NCI-H1105 (cell line): ENCODE measurements around the gene CFAP141.
A peak's percentile ranks its signal among the peaks of the same experiment; 100 is the strongest.
"Not testable (repeated sequence)": the region's sequence is repeated elsewhere in the genome, so short reads cannot be mapped to it uniquely, and the experiment has no call there.

ENCODE experiments used
- DNase-seq: peaks from one replicate; lab custom pipeline; 2025; lab: John Stamatoyannopoulos, UW

The CFAP141 gene

GRCh38 chr1:154208677-154209388 lies 2.7 kb upstream of the CFAP141 start:
- DNase-seq = no peak

DNA sequence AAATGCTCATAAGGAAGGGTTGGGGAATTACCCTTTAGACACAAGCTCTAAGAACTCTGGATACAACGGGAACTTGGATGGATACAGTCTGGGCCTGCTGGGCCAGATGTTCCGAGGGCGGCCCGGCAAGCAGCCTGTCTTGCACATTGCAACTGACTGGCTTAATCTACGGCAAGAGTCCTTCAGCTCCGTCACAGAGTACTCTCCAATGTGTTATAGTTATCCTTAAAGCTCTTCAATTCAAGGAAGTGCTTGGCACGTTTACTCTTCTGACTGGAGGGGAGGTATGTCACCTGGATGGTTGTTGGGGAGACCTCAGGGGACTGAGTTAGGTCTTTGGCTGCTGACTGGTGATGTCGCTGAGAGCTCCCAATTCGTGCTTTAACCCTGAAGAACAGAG lies 1.1 kb upstream of the CFAP141 start:
- no peak for DNase-seq

GRCh38 chr1:154205778-154206177 lies 355 bp downstream of the CFAP141 start:
- not testable (repeated sequence) for DNase-seq

GRCh38 chr1:154199563-154199879 lies 6.6 kb downstream of the CFAP141 start:
- no peak for DNase-seq

GRCh38 chr1:154198756-154199562 lies 7.2 kb downstream of the CFAP141 start:
- peak; percentile 3 for DNase-seq

DNA sequence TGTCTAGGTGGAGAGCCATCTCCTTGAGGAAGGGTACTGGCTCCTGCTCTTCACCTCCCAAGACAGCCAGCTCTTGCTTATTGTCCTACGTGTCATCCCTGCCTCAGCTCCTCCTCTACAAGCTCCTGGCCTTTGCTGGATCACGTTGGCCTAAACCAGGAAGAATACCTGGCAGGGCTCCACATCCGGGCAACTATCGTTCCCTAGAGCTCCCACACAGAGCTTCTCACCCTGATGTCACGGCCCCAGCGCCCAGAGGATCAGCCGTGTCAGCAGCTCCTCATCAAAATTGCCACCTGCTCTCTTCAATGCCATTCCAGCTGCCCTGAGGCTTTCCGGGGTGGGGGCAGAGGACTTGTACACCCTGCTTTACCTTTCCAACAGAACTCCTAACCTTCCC lies 12.3 kb downstream of the CFAP141 start:
- DNase-seq = no peak

DNA sequence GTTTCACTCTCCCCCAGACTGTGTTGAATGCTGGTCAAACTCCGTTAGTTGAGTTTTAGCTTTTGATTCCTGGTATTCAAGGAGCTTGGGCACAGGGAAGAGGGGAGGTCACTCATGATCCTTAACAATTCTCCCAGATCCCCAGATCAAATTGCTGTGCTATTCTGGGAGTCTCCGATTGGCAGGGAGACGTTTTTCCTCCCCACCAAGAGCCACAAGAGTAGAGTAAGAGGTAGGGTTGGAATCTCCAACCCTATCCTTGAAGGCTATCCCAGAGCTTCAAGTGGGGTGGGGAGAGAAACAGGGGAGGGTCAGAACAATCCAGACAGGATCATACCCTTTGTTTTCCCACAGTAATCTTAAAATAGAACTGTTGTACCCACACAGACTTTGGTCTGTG lies 13.7 kb downstream of the CFAP141 start:
- DNase-seq = no peak

DNA sequence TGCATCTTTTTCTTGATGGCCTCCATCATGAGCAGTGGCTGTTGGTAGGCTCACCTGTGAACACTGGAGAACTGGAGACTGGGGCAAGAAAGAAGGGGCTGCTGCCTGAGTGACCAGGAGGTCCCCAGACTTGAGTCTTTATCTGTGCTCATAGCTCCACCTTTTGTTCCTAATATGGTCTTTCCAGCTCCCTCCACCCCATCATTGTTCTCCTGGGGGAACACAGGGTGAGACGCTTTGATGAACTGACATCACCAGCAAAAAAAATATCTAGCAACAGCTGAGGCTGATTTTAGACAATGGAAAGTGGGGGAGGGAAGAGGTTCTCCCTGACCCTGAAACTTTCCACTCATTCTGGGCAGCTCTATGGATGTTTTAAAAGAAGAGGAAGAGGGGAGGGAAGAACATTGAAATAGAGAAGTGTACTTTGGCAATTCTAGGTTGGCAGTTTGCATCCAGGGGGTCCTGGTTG lies 14.1 kb downstream of the CFAP141 start, which contains the start of gene TPM3:
TSS of gene TPM3 (minus strand) at position 111 of the 472 bp plus-strand sequence. CDS start at position 29, 82 bp downstream.
- no peak for DNase-seq

DNA sequence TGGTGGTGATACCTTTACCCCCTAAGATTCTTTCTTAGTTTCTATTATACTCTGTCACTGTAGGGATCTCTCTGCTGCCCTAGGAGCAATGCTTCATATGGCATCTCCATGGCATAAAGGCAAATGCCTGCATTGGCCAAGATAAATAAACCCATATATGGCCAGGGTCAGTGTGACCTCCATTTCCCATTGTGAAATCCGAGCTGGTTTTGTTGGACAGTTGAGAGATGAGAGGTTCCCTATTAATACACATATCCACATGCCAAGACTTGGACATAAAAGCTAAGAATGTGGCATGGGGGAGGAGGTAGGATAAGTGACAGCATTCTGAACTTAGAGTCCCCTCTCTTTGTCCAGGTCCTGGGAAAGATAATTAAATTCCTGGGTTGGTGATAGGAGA lies 15.6 kb downstream of the CFAP141 start:
- no peak for DNase-seq

- no peak for DNase-seq
Observed at GRCh38 chr1:154186852-154187501, 19.2 kb downstream of the CFAP141 start.

DNA sequence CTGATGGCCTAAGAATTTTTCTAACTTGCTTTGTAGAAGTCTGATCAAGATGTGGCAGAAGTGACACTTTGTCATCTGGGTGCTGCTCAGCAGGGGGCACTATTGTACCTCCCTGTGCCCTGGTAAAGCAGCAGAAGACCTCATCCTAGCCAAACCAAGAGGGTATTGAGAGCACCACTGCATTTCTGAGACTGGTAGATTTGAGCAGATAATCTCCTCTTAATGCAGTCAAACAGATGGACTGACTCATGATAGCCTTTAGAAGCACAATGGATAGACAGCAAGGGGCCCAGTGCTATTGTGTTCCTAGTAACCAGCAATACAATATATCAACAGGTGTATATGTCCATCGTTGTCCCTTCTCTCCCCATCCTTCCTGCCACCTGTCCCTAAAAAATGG lies 20.0 kb downstream of the CFAP141 start:
- peak; percentile 33 for DNase-seq

GRCh38 chr1:154183046-154183915 lies 22.9 kb downstream of the CFAP141 start:
- peak; percentile 99 for DNase-seq

DNA sequence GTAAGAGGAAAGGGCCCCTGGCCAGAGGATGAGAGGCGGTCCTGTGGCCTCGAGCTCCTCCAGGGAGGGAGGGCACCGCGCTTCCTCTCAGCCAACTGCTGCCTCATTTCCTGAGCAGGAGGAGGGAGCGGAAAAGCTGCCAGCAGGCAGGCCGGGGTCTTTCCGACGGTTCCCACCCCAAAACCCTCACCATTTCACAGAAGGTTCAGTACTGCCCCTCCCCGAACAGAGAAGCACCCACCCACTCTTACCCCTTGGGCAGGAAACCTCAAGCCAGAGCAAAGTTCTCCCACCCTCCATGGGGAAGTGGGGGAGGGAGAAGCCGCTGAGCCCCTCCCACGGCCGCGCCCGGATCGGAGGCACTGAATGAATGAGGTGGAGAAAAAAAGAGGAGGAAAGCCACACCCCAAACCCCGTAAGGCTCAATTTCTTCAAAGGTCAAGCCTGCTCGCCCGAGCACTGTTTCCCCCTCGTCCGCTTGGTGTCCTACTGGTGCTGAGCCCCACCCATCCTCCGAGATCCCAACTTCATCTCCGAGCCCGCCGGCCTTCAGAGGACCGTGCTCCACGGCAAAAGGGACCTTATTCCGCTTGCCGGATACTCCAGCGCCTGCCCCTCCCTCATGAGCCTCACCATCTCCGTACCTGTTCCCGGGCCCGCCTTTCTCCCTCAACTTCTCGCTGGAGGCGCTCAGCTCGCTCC lies 23.6 kb downstream of the CFAP141 start:
- peak; percentile 32 for DNase-seq

GRCh38 chr1:154181944-154182343 lies 24.2 kb downstream of the CFAP141 start:
- DNase-seq = no peak

- DNase-seq = no peak
Observed at GRCh38 chr1:154179946-154180687, 26.0 kb downstream of the CFAP141 start.

GRCh38 chr1:154178911-154179811 lies 27.0 kb downstream of the CFAP141 start:
- DNase-seq = no peak

DNA sequence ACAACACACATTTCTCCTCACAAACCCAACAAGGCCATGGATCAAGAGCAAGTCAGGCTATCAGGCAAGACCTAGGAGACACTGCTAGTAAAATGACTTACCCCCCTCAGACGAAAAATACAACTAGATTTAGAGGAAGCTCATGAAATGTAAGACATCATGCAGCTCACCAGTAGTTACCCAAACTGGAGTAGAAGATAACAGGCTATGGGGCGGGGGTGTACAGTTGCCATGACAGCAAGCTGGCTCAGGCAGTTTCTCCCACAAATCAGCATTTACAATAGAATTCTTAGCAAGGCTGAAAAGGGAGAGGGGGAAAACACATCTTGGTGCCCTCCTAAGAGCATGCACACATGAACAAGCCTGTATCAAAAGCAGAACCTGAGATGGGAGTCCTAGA lies 28.1 kb downstream of the CFAP141 start:
- DNase-seq = no peak

DNA sequence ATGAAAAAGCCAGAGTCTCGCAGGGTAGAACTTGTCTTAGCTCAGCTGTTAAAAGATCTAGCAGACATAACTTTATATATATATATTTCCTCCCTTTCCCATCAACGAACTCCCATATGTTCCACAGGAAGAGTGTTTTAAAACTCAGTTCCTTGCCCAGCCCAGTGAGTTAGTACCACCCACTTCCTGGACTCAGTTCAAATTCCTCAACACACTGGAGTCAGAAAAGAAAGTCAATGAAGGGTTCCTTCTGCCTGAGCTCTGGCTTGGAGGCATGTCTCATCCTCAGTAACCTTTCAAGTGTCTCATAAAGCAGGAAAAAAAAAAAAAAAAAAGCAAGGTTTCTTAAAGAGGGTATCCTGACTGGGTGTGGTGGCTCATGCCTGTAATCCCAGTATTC lies 29.8 kb downstream of the CFAP141 start:
- no peak for DNase-seq

DNA sequence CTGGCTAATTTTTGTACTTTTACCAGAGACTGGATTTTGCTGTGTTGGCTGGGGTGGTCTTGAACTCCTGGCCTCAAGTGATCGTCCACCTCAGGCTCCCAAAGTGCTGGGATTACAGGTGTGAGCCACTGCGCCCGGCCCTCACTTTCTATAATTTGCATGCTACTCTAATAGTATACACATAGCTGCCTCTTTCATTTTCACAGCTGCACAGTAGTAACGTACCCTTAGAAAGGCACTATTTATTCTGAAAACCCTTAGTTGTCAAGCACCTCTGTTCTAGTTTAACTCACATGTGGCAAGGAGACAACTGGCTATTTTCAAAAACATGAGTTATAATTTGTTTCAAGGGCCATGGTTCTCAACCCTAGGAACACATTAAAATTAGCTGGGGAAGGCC lies 31.5 kb downstream of the CFAP141 start:
- DNase-seq = no peak
